ENCODE data around the gene AGBL4.

DNA sequence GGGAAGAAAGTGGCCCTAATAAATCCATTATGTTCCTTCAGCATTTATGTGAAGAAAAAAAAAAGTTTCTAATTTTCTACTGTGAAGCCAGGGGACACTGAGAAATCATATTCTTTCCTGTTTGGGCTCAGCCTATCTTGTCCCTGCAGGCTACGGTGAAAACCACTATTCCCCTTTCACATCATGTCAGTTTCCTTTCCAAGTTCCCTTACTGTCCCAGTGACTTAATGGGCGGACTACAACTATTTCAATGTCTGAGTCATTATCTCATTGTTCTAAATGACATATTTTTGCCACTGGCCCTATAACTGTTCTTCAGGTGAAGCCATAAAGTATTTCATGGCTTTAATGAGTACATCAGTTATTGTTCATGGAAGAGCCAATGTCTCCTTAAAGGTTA, 1175.7 kb downstream of the AGBL4 start:
- TF ChIP-seq ISL1 (CRISPR knock-in tag; IDR thresholded peaks at IDR 0.05) (no peak), CREB5 (CRISPR knock-in tag; IDR thresholded peaks at IDR 0.05; ENCODE audit: low read depth) (no peak), TSHZ2 (CRISPR knock-in tag; IDR thresholded peaks at IDR 0.05) (no peak), OSR1 (CRISPR knock-in tag; IDR thresholded peaks at IDR 0.05) (no peak), ZFP3 (CRISPR knock-in tag; IDR thresholded peaks at IDR 0.05) (no peak), ZFP30 (CRISPR knock-in tag; IDR thresholded peaks at IDR 0.05) (no peak), ESRRG (CRISPR knock-in tag; IDR thresholded peaks at IDR 0.05) (no peak), BACH2 (CRISPR knock-in tag; IDR thresholded peaks at IDR 0.05; ENCODE audit: borderline replicate concordance) (no peak), ZNF8 (CRISPR knock-in tag; IDR thresholded peaks at IDR 0.05) (no peak)
- TF ChIP-seq, protein P1, sequence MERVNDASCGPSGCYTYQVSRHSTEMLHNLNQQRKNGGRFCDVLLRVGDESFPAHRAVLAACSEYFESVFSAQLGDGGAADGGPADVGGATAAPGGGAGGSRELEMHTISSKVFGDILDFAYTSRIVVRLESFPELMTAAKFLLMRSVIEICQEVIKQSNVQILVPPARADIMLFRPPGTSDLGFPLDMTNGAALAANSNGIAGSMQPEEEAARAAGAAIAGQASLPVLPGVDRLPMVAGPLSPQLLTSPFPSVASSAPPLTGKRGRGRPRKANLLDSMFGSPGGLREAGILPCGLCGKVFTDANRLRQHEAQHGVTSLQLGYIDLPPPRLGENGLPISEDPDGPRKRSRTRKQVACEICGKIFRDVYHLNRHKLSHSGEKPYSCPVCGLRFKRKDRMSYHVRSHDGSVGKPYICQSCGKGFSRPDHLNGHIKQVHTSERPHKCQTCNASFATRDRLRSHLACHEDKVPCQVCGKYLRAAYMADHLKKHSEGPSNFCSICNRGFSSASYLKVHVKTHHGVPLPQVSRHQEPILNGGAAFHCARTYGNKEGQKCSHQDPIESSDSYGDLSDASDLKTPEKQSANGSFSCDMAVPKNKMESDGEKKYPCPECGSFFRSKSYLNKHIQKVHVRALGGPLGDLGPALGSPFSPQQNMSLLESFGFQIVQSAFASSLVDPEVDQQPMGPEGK (CRISPR knock-in tag; IDR thresholded peaks at IDR 0.05; ENCODE audit: borderline replicate concordance): no peak
